GM18498 (cell line): ENCODE results near the gene ZDBF2.
"Not testable (repeated sequence)": the region's sequence is repeated elsewhere in the genome, so short reads cannot be mapped to it uniquely, and the experiment has no call there.

ENCODE experiments used
- ATAC-seq: cut with Tn5 transposase; IDR thresholded peaks from one replicate; pipeline ENCODE4 v1.9.1; 2021; ENCODE audit warnings: mild to moderate bottlenecking, moderate library complexity; ENCODE audit not compliant: unreplicated experiment

The ZDBF2 gene

GRCh38 chr2:206316141-206316540 is 41.7 kb downstream of the ZDBF2 start:
- ATAC-seq, result no peak

GRCh38 chr2:206323033-206323432 is 48.6 kb downstream of the ZDBF2 start:
- no peak for ATAC-seq

- no peak for ATAC-seq
Observed at GRCh38 chr2:206323486-206323885, 49.0 kb downstream of the ZDBF2 start.

- ATAC-seq, result no peak
Observed at GRCh38 chr2:206324869-206325268, 50.4 kb downstream of the ZDBF2 start.

GRCh38 chr2:206328974-206329373 is 54.5 kb downstream of the ZDBF2 start:
- no peak for ATAC-seq

- no peak for ATAC-seq
Observed at GRCh38 chr2:206336861-206337260, 62.4 kb downstream of the ZDBF2 start.

- no peak for ATAC-seq
Observed at GRCh38 chr2:206337956-206338355, 63.5 kb downstream of the ZDBF2 start.

GRCh38 chr2:206341396-206341795 is 66.9 kb downstream of the ZDBF2 start:
- no peak for ATAC-seq

- ATAC-seq, result no peak
Observed at GRCh38 chr2:206343144-206343543, 68.7 kb downstream of the ZDBF2 start.

- ATAC-seq, result no peak
Observed at GRCh38 chr2:206343816-206344215, 69.4 kb downstream of the ZDBF2 start.

- ATAC-seq, result no peak
Observed at GRCh38 chr2:206345606-206346005, 71.1 kb downstream of the ZDBF2 start.

- no peak for ATAC-seq
Observed at GRCh38 chr2:206349375-206349774, 74.9 kb downstream of the ZDBF2 start.

GRCh38 chr2:206352571-206352970 is 78.1 kb downstream of the ZDBF2 start:
- ATAC-seq, result no peak

- ATAC-seq, result no peak
Observed at GRCh38 chr2:206353685-206354084, 79.2 kb downstream of the ZDBF2 start.

GRCh38 chr2:206354129-206354528 is 79.7 kb downstream of the ZDBF2 start:
- no peak for ATAC-seq

- ATAC-seq, result not testable (repeated sequence)
Observed at GRCh38 chr2:206356840-206357239, 82.4 kb downstream of the ZDBF2 start.

- not testable (repeated sequence) for ATAC-seq
Observed at GRCh38 chr2:206360840-206361239, 86.4 kb downstream of the ZDBF2 start.

GRCh38 chr2:206361407-206362045 is 87.1 kb downstream of the ZDBF2 start:
- no peak for ATAC-seq
